HG03571 (cell line): Measurements from ENCODE around the gene MYL2.

ENCODE experiments used
- ATAC-seq: cut with Tn5 transposase; IDR thresholded peaks from one replicate; pipeline ENCODE4 v1.9.1; 2021; ENCODE audit not compliant: unreplicated experiment

Gene MYL2

GRCh38 chr12:110901401-110901800 is 19.0 kb downstream of the MYL2 start:
- ATAC-seq: no peak

GRCh38 chr12:110896559-110896958 is 23.8 kb downstream of the MYL2 start:
- no peak for ATAC-seq

DNA sequence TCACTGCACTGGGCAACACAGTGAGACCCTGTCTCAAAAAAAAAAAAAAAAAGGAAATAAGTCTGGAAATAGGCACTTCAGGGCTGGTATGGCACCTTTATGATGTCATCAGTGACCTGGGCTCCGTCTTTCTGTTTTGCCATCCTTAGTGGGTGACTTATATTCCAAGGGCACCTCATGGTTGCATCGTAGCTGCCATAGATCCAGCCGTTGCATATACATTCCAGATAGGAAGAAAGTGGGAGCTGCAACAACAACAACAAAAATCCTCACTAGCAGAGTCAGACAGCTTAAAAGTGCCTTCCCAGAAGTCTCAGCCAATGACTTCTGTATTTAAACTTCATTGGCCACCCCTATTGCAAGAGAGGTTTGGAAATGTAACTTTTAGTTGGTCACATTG is 26.4 kb downstream of the MYL2 start:
- no peak for ATAC-seq

- no peak for ATAC-seq
These were observed 31.0 kb downstream of the MYL2 start for GRCh38 chr12:110889361-110889760.

- ATAC-seq: no peak
These were observed 32.0 kb downstream of the MYL2 start for GRCh38 chr12:110888256-110888991.

DNA sequence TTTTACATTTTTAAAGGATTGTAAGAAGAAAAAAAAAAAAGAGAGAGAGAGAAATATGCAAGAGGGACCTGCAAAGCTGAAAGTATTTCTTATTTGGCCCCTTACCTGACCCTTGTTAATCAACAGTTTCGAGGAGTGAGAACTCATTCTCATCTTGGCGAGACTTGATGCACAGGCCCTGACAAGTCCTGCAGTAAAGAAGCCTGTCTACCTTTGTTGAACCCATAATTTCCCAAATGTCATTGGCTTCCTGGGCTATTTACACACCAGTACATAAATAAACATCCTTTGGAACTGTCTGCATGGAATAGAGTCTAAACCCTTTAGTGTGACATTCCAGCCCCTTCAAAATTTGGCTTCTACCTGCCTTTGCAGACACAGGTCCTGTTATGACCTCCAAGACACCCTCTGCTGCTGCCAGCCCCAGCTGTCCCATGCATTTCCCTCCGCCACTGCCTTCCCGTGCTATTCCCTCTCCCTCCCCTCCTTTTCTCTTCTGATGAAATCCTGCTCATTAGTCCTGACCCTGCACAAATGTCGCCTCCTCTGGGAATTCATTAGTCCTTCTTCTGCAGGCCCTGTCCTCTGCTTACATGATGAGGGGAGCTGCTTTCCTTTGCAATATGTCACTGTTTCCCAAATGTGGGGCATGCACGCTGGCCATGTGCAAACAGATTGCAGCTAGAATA is 35.1 kb downstream of the MYL2 start:
- ATAC-seq: no peak

- no peak for ATAC-seq
These were observed 37.1 kb downstream of the MYL2 start for GRCh38 chr12:110883251-110883650.

GRCh38 chr12:110880651-110881050 is 39.7 kb downstream of the MYL2 start:
- no peak for ATAC-seq

GRCh38 chr12:110874781-110875180 is 45.6 kb downstream of the MYL2 start:
- ATAC-seq: no peak

GRCh38 chr12:110874351-110874750 is 46.0 kb downstream of the MYL2 start:
- no peak for ATAC-seq

- no peak for ATAC-seq
These were observed 48.3 kb downstream of the MYL2 start for GRCh38 chr12:110872100-110872499.

DNA sequence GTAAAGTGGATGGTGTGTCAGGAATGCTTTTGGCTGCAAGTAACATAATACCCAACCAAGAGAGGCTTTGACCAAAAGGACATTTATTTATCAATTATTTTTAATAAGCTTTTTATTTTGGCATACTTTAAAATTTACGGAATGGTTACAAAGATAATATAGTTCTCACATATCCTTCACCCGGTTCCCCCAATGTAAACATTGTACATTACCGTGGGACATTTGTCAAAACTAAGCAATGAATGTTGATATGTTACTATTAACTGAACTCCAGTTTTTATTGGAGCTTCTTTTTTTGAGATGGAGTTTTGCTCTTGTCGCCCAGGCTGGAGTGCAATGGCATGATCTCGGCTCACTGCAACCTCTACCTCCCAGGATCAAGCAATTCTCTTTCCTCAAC is 50.6 kb downstream of the MYL2 start:
- no peak for ATAC-seq

GRCh38 chr12:110869026-110869425 is 51.4 kb downstream of the MYL2 start:
- no peak for ATAC-seq

GRCh38 chr12:110865521-110865920 is 54.9 kb downstream of the MYL2 start:
- ATAC-seq: no peak

- ATAC-seq: no peak
These were observed 57.2 kb downstream of the MYL2 start for GRCh38 chr12:110863161-110863560.

GRCh38 chr12:110862329-110862728 is 58.0 kb downstream of the MYL2 start:
- ATAC-seq: no peak

DNA sequence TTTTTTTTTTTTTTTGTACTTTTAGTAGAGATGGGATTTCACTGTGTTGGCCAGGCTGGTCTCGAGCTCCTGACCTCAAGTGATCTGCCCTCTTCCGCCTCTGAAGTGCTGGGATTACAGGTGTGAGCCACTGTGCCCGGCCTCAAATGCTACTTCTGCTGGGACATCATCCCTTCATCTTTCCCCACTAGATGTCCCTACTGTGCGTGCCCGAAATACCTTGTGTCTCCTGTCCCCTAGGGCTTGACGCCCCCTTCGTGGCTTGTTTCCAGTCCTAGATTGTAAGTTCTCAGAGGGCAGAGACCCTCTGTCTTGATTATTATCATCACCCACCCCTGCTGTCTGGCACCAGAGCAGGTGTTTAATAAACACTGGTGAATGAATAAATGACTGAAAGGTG is 58.6 kb downstream of the MYL2 start:
- ATAC-seq: no peak
